H1 (cell line): Measurements from ENCODE around the gene SPAG8. TPM values are rescaled to one million over a fixed set of nuclear protein-coding genes. Genes with fewer than 3 reads are reported as not detected.

ENCODE experiments used
- BRCA1 ChIP-seq: IDR thresholded peaks from 2 replicates; pipeline ENCODE4 v1.6.1; 2012; ENCODE audit warnings: low read depth, low read length, improper control_type of control experiment
- CEBPB ChIP-seq: IDR thresholded peaks from 2 replicates; pipeline ENCODE4 v1.6.1; 2012; ENCODE audit warnings: low read depth, low read length
- NANOG ChIP-seq: IDR thresholded peaks from 2 replicates; pipeline ENCODE4 v1.6.1; 2011; ENCODE audit warnings: low read length, low read depth, mild to moderate bottlenecking, inconsistent platforms; ENCODE audit not compliant: insufficient read depth, poor library complexity, severe bottlenecking
- POLR2A ChIP-seq, 2 experiments: IDR thresholded peaks; 1 replicate in 1 of 2; 2 replicates in 1 of 2; pipeline ENCODE4 v1.6.1; 2011; ENCODE audit warnings: low read depth in 2 of 2, low read length in 2 of 2, mild to moderate bottlenecking in 2 of 2; ENCODE audit errors: control extremely low read depth in 1 of 2
- RBBP5 ChIP-seq: IDR thresholded peaks from 2 replicates; pipeline ENCODE4 v1.7.1; 2012; ENCODE audit warnings: low read depth, mild to moderate bottlenecking, inconsistent platforms, low read length, moderate library complexity, borderline replicate concordance
- SIX5 ChIP-seq: IDR thresholded peaks from 2 replicates; pipeline ENCODE4 v1.6.1; 2011; ENCODE audit warnings: mild to moderate bottlenecking, low read depth, low read length
- SP4 ChIP-seq: IDR thresholded peaks from 2 replicates; pipeline ENCODE4 v1.6.1; 2012; ENCODE audit warnings: low read length, inconsistent platforms
- TCF12 ChIP-seq: IDR thresholded peaks from 2 replicates; pipeline ENCODE4 v1.6.1; 2011; ENCODE audit warnings: low read depth, mild to moderate bottlenecking, low read length
- polyA plus RNA-seq, 7 experiments: library from polyadenylated mRNA; depleted of rRNA in 3 of 7; stranded (reverse) in 5 of 7; unstranded in 2 of 7; fragments of >200 nt in 5 of 7; fragments of 200-250 nt in 2 of 7; gene quantifications; 1 replicate in 5 of 7; 2 replicates in 1 of 7; 4 replicates in 1 of 7; pipeline versions ENCODE4 v1.2.1 to v1.2.3, GENCODE V29; 2011 to 2013; ENCODE audit warnings: missing spikeins in 2 of 7, mixed read lengths in 2 of 7
- total RNA-seq: library from RNA; stranded (reverse); fragmentation: NEBNext Ultra II Directional; extraction: Animal tissue kit (Norgen Biotek cat#: 25700); gene quantifications from 2 replicates; pipeline ENCODE4 v1.2.1, GENCODE V29; 2021
- TF ChIP-seq, protein P1 (sequence below): fragments of 300-600 bp; sonication (generic); IDR thresholded peaks from 2 replicates; pipeline ENCODE4 v1.7.1; 2012; ENCODE audit warnings: low read length, moderate library complexity, mild to moderate bottlenecking, inconsistent platforms; ENCODE audit not compliant: insufficient replicate concordance

The SPAG8 gene
- total and polyA plus RNA-seq, 2 of the 8 experiments (the other 6 are each of a cell fraction or from before 2014, with no cell fraction given): 0.37 to 0.44 TPM

DNA sequence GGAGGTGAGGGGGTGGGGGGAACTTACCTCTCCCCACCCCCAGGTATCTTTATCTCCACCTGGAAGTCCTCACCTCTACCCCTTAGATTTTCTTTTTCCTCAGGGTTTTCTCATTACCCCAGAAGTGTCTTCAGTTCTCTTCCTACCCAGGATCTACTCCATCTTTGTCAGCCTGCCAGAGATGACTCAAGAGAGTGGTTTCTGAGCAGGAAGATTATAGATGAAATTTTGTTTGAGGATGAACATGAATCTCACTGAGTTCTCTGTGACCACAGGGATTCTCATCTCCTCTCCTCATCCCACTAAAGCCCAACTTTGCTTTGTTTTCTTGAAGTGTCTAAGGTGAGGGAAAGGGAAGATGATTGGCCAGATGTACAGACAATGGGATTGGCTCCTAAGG, 8.0 kb upstream of the SPAG8 start (continued):
- TF ChIP-seq, protein P1, sequence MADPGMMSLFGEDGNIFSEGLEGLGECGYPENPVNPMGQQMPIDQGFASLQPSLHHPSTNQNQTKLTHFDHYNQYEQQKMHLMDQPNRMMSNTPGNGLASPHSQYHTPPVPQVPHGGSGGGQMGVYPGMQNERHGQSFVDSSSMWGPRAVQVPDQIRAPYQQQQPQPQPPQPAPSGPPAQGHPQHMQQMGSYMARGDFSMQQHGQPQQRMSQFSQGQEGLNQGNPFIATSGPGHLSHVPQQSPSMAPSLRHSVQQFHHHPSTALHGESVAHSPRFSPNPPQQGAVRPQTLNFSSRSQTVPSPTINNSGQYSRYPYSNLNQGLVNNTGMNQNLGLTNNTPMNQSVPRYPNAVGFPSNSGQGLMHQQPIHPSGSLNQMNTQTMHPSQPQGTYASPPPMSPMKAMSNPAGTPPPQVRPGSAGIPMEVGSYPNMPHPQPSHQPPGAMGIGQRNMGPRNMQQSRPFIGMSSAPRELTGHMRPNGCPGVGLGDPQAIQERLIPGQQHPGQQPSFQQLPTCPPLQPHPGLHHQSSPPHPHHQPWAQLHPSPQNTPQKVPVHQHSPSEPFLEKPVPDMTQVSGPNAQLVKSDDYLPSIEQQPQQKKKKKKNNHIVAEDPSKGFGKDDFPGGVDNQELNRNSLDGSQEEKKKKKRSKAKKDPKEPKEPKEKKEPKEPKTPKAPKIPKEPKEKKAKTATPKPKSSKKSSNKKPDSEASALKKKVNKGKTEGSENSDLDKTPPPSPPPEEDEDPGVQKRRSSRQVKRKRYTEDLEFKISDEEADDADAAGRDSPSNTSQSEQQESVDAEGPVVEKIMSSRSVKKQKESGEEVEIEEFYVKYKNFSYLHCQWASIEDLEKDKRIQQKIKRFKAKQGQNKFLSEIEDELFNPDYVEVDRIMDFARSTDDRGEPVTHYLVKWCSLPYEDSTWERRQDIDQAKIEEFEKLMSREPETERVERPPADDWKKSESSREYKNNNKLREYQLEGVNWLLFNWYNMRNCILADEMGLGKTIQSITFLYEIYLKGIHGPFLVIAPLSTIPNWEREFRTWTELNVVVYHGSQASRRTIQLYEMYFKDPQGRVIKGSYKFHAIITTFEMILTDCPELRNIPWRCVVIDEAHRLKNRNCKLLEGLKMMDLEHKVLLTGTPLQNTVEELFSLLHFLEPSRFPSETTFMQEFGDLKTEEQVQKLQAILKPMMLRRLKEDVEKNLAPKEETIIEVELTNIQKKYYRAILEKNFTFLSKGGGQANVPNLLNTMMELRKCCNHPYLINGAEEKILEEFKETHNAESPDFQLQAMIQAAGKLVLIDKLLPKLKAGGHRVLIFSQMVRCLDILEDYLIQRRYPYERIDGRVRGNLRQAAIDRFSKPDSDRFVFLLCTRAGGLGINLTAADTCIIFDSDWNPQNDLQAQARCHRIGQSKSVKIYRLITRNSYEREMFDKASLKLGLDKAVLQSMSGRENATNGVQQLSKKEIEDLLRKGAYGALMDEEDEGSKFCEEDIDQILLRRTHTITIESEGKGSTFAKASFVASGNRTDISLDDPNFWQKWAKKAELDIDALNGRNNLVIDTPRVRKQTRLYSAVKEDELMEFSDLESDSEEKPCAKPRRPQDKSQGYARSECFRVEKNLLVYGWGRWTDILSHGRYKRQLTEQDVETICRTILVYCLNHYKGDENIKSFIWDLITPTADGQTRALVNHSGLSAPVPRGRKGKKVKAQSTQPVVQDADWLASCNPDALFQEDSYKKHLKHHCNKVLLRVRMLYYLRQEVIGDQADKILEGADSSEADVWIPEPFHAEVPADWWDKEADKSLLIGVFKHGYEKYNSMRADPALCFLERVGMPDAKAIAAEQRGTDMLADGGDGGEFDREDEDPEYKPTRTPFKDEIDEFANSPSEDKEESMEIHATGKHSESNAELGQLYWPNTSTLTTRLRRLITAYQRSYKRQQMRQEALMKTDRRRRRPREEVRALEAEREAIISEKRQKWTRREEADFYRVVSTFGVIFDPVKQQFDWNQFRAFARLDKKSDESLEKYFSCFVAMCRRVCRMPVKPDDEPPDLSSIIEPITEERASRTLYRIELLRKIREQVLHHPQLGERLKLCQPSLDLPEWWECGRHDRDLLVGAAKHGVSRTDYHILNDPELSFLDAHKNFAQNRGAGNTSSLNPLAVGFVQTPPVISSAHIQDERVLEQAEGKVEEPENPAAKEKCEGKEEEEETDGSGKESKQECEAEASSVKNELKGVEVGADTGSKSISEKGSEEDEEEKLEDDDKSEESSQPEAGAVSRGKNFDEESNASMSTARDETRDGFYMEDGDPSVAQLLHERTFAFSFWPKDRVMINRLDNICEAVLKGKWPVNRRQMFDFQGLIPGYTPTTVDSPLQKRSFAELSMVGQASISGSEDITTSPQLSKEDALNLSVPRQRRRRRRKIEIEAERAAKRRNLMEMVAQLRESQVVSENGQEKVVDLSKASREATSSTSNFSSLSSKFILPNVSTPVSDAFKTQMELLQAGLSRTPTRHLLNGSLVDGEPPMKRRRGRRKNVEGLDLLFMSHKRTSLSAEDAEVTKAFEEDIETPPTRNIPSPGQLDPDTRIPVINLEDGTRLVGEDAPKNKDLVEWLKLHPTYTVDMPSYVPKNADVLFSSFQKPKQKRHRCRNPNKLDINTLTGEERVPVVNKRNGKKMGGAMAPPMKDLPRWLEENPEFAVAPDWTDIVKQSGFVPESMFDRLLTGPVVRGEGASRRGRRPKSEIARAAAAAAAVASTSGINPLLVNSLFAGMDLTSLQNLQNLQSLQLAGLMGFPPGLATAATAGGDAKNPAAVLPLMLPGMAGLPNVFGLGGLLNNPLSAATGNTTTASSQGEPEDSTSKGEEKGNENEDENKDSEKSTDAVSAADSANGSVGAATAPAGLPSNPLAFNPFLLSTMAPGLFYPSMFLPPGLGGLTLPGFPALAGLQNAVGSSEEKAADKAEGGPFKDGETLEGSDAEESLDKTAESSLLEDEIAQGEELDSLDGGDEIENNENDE: no peak
- TF ChIP-seq NANOG (no peak), POLR2A (IDR thresholded peaks at IDR 0.05; ENCODE audit: control extremely low read depth in 1 of 2, low read depth in 2 of 2, low read length in 2 of 2) (no peak), SIX5 (no peak), CEBPB (no peak), BRCA1 (no peak), SP4 (no peak), RBBP5 (no peak), TCF12 (no peak)
